Measurements from ENCODE around the gene SF3A2.

- no peak for TF ChIP-seq CTCF (IDR thresholded peaks at IDR 0.05)
- TF ChIP-seq POLR2A (IDR thresholded peaks at IDR 0.05) = no peak
Observed at GRCh38 chr19:2217591-2217990, 19.0 kb upstream of the SF3A2 start.
